Mesenchymal stem cell (in vitro differentiated cells and primary cell): ENCODE measurements around the gene GLB1L3.
"Not testable (repeated sequence)": the region's sequence is repeated elsewhere in the genome, so short reads cannot be mapped to it uniquely, and the experiment has no call there.

Experiments
- DNase-seq: peaks from one replicate; pipeline ENCODE4 v3.0.0-alpha.2; 2013
- H2AFZ ChIP-seq: one replicate; pipeline ENCODE4 v1.6.1; 2013; ENCODE audit warnings: low read depth, mild to moderate bottlenecking, control low read depth, inconsistent platforms, low read length, moderate library complexity
- H2AK5ac ChIP-seq: 2 replicates; pipeline ENCODE4 v1.6.1; 2013; ENCODE audit warnings: low read length, moderate library complexity, mild to moderate bottlenecking, inconsistent platforms; ENCODE audit not compliant: severe bottlenecking
- H2BK120ac ChIP-seq: one replicate; pipeline ENCODE4 v1.6.1; 2013; ENCODE audit warnings: low read depth, mild to moderate bottlenecking, inconsistent platforms, low read length, moderate library complexity
- H2BK12ac ChIP-seq, 2 experiments: one replicate each; pipeline ENCODE4 v1.6.1; 2013; ENCODE audit warnings: inconsistent platforms in 2 of 2, low read length in 2 of 2, mild to moderate bottlenecking in 2 of 2, moderate library complexity in 2 of 2, control low read depth in 1 of 2
- H2BK15ac ChIP-seq: one replicate; pipeline ENCODE4 v1.6.1; 2013; ENCODE audit warnings: mild to moderate bottlenecking, low read depth, inconsistent platforms; ENCODE audit not compliant: poor library complexity, severe bottlenecking
- H2BK5ac ChIP-seq: 2 replicates; pipeline ENCODE4 v1.6.1; 2013; ENCODE audit warnings: low read depth, mild to moderate bottlenecking, low read length, control low read depth, inconsistent platforms; ENCODE audit not compliant: poor library complexity, severe bottlenecking
- H3K14ac ChIP-seq, 2 experiments: one replicate each; pipeline ENCODE4 v1.6.1; 2013; ENCODE audit warnings: inconsistent platforms in 2 of 2, low read length in 2 of 2, control low read depth in 1 of 2, mild to moderate bottlenecking in 1 of 2, moderate library complexity in 1 of 2
- H3K18ac ChIP-seq, 2 experiments: one replicate each; pipeline ENCODE4 v1.6.1; 2013; ENCODE audit warnings: inconsistent platforms in 2 of 2, low read length in 2 of 2, control low read depth in 1 of 2, low read depth in 1 of 2, mild to moderate bottlenecking in 1 of 2
- H3K23ac ChIP-seq, 2 experiments: one replicate each; pipeline ENCODE4 v1.6.1; 2013; ENCODE audit warnings: inconsistent platforms in 2 of 2, low read length in 2 of 2, mild to moderate bottlenecking in 2 of 2, moderate library complexity in 2 of 2, control low read depth in 1 of 2
- H3K27ac ChIP-seq: 2 replicates; pipeline ENCODE4 v1.5.1; 2013; ENCODE audit warnings: mild to moderate bottlenecking, moderate library complexity, low read length, control low read depth, inconsistent platforms; ENCODE audit not compliant: poor library complexity, severe bottlenecking
- H3K27me3 ChIP-seq, 2 experiments: 2 replicates each; pipeline versions ENCODE4 v1.6.1 to v1.7.0; 2013; ENCODE audit warnings: low read length in 2 of 2, mild to moderate bottlenecking in 2 of 2, moderate library complexity in 2 of 2, control low read depth in 1 of 2, inconsistent platforms in 1 of 2; ENCODE audit not compliant: control insufficient read depth in 1 of 2, insufficient read depth in 1 of 2
- H3K36me3 ChIP-seq, 2 experiments: 2 replicates each; pipeline versions ENCODE4 v1.6.1 to v1.7.0; 2013; ENCODE audit warnings: low read length in 2 of 2, control low read depth in 1 of 2, inconsistent platforms in 1 of 2, low read depth in 1 of 2, mild to moderate bottlenecking in 1 of 2; ENCODE audit not compliant: insufficient read depth in 2 of 2, control insufficient read depth in 1 of 2
- H3K4ac ChIP-seq, 2 experiments: one replicate each; pipeline ENCODE4 v1.6.1; 2013; ENCODE audit warnings: inconsistent platforms in 2 of 2, low read length in 2 of 2, mild to moderate bottlenecking in 2 of 2, moderate library complexity in 2 of 2, control low read depth in 1 of 2, low read depth in 1 of 2
- H3K4me1 ChIP-seq: 2 replicates; pipeline ENCODE4 v1.6.1; 2013; ENCODE audit warnings: low read depth, low read length, control low read depth; ENCODE audit not compliant: control insufficient read depth, insufficient read depth
- H3K4me2 ChIP-seq: 2 replicates; pipeline ENCODE4 v1.6.1; 2013; ENCODE audit warnings: low read length, mild to moderate bottlenecking, inconsistent platforms; ENCODE audit not compliant: poor library complexity, severe bottlenecking
- H3K4me3 ChIP-seq, 2 experiments: 2 replicates each; pipeline versions ENCODE4 v1.5.1 to v1.7.0; 2013; ENCODE audit warnings: low read length in 2 of 2, mild to moderate bottlenecking in 2 of 2, control low read depth in 1 of 2, low read depth in 1 of 2; ENCODE audit not compliant: insufficient read depth in 1 of 2
- H3K79me1 ChIP-seq: replicated peaks from 2 replicates; pipeline ENCODE4 v1.6.1; 2013; ENCODE audit warnings: mild to moderate bottlenecking, control low read depth, low read length, inconsistent platforms; ENCODE audit not compliant: poor library complexity, severe bottlenecking
- H3K9ac ChIP-seq: 2 replicates; pipeline ENCODE4 v1.7.0; 2013; ENCODE audit warnings: mild to moderate bottlenecking, low read length, moderate library complexity
- H3K9me3 ChIP-seq: 2 replicates; pipeline ENCODE4 v1.7.0; 2013; ENCODE audit warnings: mild to moderate bottlenecking, low read length; ENCODE audit not compliant: control insufficient read depth
- H4K8ac ChIP-seq: one replicate; pipeline ENCODE4 v1.6.1; 2013; ENCODE audit warnings: inconsistent platforms, mild to moderate bottlenecking, low read length, moderate library complexity
- H4K91ac ChIP-seq: one replicate; pipeline ENCODE4 v1.6.1; 2013; ENCODE audit warnings: mild to moderate bottlenecking, low read length, inconsistent platforms
- WGBS: methylation state at CpG from one replicate; pipeline ENCODE4 v1.1.7; 2013; ENCODE audit warnings: mixed read lengths; 5-methylcytosine and 5-hydroxymethylcytosine counted together

The GLB1L3 gene

GRCh38 chr11:134281635-134282034 lies 5.5 kb downstream of the GLB1L3 start:
- H3K4me1 ChIP-seq, H2AFZ ChIP-seq, H3K79me1 ChIP-seq, H3K36me3 ChIP-seq, H3K4me2 ChIP-seq, H3K4me3 ChIP-seq, H4K8ac ChIP-seq, H2BK5ac ChIP-seq, H3K4ac ChIP-seq, H3K23ac ChIP-seq, H3K9me3 ChIP-seq, H2BK15ac ChIP-seq, H3K9ac ChIP-seq, H3K27ac ChIP-seq, H2AK5ac ChIP-seq, DNase-seq, H3K14ac ChIP-seq, H3K18ac ChIP-seq, H4K91ac ChIP-seq, H2BK12ac ChIP-seq, H2BK120ac ChIP-seq: not testable (repeated sequence)
- peaks cover 21 to 38% of the 10 kb centered on the region in 2 experiments for H3K27me3 ChIP-seq
- WGBS: 93% methylated on average over 7 of the region's 17 CpGs

GRCh38 chr11:134282121-134283045 lies 6.2 kb downstream of the GLB1L3 start:
- 91% methylated on average over 22 of the region's 22 CpGs for WGBS
- Histone ChIP-seq H2BK120ac (no peak overlapping the region), H3K4me1 (no peaks in the 10 kb centered on the region), H2AK5ac (no peak overlapping the region), H3K27me3 (peaks cover 14 to 31% of the 10 kb centered on the region in 2 experiments), H3K36me3 (no peaks in the 10 kb centered on the region), H3K9ac (no peak overlapping the region), H3K27ac (no peak overlapping the region), H3K4me2 (no peak overlapping the region), H4K8ac (no peak overlapping the region), H3K18ac (no peak overlapping the region), H3K4ac (no peak overlapping the region), H3K14ac (no peak overlapping the region), H2BK12ac (no peak overlapping the region), H3K79me1 (no peaks in the 10 kb centered on the region), H3K4me3 (no peak overlapping the region), H3K23ac (no peak overlapping the region), H2BK5ac (no peak overlapping the region), H2AFZ (no peak overlapping the region), H2BK15ac (no peak overlapping the region), H4K91ac (no peak overlapping the region), H3K9me3 (no peaks in the 10 kb centered on the region)
- DNase-seq: no peak

DNA sequence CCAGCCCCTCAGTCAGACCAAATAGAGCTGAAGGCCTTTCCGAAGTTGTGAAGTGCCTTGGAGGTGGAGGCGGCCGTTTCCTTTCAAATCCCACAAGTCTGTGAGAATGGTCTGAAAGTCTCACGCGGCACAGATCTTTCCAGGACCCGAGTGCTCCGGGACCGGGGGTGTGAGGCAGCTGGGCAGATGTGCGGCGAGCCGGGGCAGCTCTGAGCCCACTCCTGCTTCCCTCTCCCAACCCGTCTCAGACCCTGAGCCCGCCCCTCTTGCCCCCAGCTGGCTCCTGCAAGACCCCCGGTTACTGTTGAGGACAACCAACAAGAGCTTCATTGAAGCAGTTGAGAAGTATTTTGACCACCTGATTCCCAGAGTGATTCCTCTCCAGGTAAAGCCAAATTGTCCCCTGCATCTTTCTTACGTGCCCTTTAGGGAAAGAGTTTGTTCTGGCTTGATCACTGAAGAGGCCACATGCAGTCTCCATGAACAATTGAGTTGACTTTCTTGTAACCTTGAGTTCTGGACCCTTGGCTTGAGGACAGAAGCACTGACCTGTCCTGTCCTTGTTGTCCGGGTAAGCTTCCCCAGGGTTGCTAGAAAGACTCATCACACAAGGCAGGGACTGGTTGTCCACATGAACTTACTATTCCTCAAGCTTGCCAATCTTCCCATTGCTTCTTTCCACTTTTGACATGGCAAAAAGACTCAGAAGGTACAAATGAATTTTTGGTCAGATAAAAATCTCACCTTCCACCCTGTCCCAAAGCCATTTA lies 7.5 kb downstream of the GLB1L3 start:
- Histone ChIP-seq H3K23ac (no peak overlapping the region), H3K79me1 (no peaks in the 10 kb centered on the region), H3K14ac (no peak overlapping the region), H2BK120ac (no peak overlapping the region), H3K4ac (no peak overlapping the region), H3K27me3 (peaks cover 1 to 25% of the 10 kb centered on the region in 2 experiments), H2BK5ac (no peak overlapping the region), H2AK5ac (no peak overlapping the region), H2AFZ (no peak overlapping the region), H2BK12ac (no peak overlapping the region), H4K91ac (no peak overlapping the region), H3K4me3 (no peak overlapping the region), H3K27ac (no peak overlapping the region), H3K4me1 (no peaks in the 10 kb centered on the region), H3K36me3 (no peaks in the 10 kb centered on the region), H3K9ac (no peak overlapping the region), H3K9me3 (no peaks in the 10 kb centered on the region), H2BK15ac (no peak overlapping the region), H4K8ac (no peak overlapping the region), H3K4me2 (no peak overlapping the region), H3K18ac (no peak overlapping the region)
- no peak for DNase-seq
- 89% methylated on average over 16 of the region's 16 CpGs for WGBS

- H4K91ac ChIP-seq, H3K27ac ChIP-seq, H3K4ac ChIP-seq, H2BK120ac ChIP-seq, DNase-seq, H2BK15ac ChIP-seq, H3K79me1 ChIP-seq, H3K18ac ChIP-seq, H3K36me3 ChIP-seq, H2BK5ac ChIP-seq, H3K9ac ChIP-seq, H3K4me3 ChIP-seq, H2BK12ac ChIP-seq, H3K9me3 ChIP-seq, H4K8ac ChIP-seq, H3K23ac ChIP-seq, H2AFZ ChIP-seq, H3K4me1 ChIP-seq, H3K4me2 ChIP-seq, H2AK5ac ChIP-seq, H3K14ac ChIP-seq: not testable (repeated sequence)
- 85% methylated on average over 5 of the region's 5 CpGs for WGBS
- H3K27me3 ChIP-seq: peaks cover 0 to 27% of the 10 kb centered on the region in 2 experiments
Measured at GRCh38 chr11:134284349-134284748, 8.2 kb downstream of the GLB1L3 start.
